Dedifferentiated amniotic fluid mesenchymal stem cell (primary cell): Measurements from ENCODE around the gene GPR85.
"Not testable (repeated sequence)": the region's sequence is repeated elsewhere in the genome, so short reads cannot be mapped to it uniquely, and the experiment has no call there.

Source experiments
- DNase-seq: peaks from one replicate; pipeline ENCODE4 v3.0.0-alpha.2; 2016; ENCODE audit errors: extremely low spot score

GPR85 gene

DNA sequence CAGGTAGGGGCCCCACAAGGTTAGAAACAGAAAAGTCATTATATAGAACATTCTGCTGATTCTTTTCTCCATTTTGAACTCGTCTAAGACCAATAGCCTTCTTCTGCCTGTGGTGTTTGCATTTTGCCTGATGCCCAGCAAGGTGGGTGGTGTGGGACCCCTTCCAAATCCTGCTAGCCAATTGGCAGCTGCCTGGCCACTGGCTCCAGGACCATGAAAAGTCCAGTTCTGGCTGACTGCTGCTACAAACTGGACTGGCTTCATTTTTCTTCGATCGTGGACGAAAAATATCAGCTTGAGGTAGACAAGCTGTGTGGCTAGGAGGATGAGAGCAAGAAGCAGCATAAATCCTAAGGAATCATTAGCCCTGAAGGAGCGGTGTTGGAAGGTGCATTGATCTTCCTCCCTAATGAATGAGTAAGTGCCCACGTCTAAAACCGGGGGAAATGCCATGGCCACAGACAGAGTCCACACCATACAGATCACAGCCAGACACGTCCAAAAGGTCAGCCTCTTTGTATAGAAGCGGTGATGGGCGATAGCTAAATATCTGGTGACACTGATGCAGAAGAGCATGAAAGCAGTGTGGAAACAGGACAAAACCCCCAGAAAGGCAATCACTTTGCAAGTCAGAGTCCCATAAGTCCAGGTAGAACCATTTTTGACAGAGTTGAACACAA is 2.7 kb downstream of the GPR85 start:
- no peak for DNase-seq

DNA sequence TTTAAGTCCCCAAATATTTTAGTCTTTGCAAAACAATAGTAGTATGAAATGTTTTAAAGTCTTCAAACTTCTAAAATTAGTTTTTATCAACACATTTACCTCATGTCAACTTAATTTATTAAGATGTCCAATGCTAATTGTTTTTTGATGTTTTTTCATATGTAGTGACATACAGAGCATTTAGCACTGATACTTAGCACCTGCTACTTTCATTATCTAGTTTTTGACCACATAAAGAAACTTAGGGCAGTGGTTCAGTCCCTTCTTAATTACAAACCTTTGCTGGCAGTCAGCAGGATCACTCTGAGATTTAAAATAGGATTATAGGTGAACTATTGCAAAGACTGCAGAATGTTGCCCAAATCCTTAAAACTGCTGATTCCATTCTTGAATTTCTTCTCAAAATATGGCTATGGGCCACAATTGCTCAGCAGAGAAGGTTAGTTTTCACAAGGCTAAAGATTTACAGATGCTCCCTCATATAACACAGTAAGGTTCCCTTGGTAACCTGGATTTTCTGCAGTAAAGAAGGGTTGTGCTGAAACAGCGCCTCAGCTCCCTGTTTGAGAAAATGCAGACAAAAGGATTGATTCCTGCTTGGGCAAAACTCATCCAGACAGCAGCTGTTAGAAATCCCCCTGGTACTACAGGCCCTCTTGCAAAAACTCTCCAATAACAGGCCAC is 3.4 kb downstream of the GPR85 start:
- no peak for DNase-seq

DNA sequence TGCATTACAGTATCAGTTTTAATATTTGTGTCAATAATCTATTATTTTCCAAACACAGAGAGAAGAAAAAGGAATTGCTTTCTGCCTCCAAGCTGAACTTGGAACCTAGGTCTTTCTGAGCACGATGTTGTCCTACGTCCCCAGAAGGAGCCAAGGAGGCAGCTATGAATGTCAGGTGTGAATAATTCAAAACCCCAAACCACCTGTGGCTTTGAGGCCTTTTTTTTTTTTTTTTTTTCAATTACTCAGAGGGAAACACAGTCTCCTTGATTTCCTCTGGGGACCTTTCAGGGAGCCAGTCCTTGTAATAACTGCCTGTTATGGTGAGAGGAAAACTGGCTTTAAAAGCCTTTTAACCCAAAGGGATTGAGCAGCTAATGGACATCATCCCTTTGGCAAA is 8.3 kb downstream of the GPR85 start:
- no peak for DNase-seq

DNA sequence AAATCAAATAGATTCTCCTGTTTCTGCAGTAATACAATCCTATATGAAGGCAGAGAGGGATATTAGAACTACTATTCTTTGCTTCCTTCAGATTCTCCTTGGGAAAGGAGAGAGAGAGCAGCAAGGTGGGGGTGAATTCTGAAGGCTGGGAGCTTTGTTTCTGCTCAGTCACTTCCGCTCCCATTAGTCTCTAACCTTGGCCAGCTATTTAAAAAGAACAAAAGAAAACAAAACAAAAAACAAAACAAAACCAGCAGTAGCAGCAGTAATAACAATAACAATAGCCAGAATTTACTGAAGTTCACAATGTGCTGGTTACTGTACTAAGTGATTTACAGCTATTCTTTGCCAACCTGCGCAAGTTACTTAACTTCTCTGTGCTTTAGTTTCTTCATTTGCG is 9.9 kb downstream of the GPR85 start:
- DNase-seq: no peak

DNA sequence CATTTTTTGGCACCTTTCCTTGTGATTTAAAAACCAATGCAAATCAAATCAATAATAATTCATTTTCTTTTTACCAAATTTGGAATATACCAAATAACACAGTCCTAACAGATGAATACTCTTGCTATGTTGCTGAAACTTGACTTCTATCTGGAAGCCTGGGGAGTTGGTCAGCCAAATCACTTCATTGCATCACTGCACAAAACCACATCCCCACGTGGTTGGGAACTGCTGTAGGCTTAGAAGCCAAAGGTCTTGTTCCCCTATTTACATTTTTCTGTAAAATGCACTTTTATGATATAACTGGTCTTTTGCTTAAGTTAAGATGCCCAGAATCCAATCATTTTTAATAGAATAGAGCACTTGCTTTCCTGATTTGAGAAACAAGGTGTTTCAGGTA is 15.2 kb downstream of the GPR85 start:
- no peak for DNase-seq

DNA sequence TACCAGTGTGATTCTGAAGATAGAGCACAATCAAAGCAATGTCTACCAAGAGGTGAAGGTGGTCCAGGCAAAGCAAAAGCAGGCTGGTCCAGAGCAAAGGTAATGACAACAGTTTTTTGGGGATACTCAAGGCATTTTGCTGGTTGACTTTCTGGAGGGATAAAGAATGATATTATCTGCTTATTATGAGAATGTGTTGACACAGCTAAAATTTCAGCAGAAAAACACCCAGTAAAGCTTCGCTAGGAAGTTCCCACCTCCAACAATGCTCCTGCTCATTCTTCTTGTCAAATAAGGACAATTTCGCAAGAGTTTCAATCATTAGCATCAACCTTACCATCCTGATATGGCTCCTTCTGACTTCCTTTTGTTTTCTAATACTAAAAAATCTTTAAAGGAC is 24.1 kb downstream of the GPR85 start:
- no peak for DNase-seq

DNA sequence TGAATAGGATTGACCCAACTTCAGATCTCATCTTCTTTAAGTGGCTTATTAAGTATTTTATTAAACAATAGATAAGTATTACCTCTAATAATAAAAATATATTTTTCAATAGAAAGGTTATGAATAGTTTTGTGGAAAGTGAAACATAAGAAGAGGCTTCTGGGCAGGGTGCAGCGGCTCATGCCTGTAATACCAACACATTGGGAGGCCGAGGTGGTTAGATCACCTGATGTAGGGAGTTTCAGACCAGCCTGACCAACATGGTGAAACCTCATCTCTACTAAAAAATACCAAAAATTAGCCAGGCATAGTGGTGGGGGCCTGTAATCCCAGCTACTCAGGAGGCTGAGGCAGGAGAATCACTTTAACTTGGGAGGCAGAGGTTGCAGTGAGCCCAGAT is 26.5 kb downstream of the GPR85 start:
- DNase-seq: no peak

DNA sequence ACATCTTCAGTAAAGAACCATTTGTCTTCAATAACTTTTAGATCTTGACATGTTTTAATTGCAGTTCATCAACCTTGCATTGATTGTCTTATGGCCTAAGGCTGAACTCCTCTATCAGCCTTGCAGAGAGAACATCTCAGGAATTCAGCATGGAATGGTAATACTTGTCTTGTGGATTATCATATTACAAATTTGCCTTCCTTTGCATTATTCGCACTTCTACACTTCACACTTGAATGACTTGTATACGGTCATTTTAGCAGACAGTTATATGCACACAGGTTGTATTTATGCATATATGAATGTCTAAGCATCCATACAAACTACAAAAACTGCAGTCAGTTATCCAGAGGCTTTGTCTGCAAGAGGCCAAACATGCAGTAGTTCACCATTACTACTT is 31.7 kb downstream of the GPR85 start:
- no peak for DNase-seq

DNA sequence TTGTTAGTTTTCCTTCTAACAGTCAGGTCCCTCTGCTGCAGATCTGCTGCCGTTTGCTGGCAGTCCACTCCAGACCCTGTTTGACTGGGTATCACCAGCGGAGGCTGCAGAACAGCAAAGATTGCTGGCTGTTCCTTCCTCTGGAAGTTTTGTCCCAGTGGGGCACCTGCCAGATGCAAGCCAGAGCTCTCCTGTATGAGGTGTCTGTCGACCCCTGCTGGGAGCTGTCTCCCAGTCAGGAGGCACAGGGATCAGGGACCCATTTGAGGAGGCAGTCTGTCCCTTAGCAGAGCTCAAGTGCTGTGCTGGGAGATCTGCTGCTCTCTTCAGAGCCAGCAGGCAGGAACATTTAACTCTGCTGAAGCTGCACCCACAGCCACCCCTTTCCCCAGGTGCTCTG is 32.4 kb downstream of the GPR85 start:
- DNase-seq: not testable (repeated sequence)

DNA sequence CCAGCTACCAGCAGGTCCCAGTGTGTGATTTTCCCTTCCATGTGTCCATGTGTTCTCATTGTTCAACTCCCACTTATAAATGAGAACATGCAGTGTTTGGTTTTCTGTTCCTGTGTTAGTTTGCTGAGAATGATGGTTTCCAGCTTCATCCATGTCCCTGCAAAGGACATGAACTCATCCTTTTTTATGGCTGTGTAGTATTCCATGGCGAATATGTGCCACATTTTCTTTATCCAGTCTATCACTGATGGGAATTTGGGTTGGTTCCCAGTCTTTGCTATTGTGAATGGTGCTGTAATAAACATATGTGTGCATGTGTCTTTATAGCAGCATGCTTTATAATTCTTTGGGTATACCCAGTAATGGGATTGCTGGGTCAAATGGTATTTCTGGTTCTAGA is 37.4 kb downstream of the GPR85 start:
- not testable (repeated sequence) for DNase-seq

DNA sequence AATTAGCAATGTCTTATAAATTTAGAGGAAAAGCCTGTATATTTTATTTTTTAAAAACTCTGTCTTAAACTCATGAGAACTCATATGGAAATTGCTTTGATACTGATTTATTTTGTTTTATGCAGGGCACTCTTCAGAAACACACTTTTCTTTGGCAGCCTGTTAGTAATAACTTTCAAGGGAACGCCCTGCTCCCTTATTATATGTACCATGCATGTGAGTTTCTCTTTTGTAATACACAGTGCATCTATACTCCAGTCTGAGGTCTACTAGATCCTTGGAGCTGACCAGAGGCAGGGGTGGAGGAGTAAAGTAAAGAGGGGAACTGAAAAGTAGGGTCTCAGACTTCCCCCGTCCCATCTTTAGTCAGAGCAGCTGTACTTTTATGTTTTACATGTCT is 40.2 kb downstream of the GPR85 start:
- no peak for DNase-seq

DNA sequence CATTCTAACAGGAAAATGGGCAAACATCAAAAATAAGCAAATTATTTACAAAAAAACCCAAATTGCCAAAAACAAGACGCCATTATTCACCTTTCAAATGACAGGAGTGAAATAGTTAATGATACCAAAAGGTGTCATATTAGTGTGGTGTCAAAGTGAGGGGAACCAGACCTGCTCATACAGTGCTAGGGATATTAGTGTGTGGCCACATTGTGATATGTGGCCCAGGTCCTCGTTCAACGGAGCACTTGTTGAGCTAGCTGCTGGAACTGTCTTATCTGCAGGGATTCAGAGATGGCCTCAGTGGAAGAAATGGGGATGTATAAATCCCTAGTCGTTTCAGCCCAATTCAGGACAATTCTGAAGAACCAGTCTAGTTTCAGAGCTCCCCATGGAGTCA is 41.2 kb downstream of the GPR85 start:
- no peak for DNase-seq

DNA sequence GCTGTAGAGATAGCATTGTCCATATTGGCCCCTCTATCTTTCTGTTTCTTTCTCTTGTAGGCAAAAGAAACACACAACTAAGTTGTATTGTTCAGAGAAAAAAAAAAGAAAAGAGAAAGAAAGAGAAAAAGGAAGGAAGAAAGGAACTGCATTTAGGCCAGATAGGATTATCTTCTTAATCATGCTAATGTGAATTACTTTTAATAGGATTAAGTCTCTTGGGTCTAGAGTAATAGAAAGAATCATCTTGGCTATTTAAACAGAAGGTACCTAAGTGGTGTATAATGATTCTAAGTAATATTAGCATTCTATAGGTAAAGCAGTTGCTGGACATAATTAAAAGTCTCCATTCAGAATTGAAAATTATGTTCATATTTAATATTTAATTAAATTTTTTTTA is 42.2 kb downstream of the GPR85 start:
- DNase-seq: no peak

DNA sequence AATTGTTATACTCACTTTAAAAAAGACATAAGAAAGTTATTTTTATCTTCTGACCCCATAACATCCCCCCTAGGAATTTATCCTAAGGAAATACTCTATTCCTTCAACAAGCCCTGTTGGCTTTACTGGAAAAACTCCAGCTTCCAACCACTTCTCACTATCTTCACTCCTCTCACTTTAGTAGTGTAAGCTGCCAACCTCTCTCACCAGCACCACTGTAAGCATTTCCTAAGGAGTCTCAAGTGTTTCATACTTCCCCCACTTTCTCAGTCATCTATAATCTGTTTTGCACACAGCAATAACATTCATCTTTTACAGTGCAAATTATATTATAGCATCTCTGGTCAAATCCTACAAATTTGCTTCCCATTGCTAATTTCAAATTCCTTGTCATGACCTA is 45.8 kb downstream of the GPR85 start:
- DNase-seq: no peak

DNA sequence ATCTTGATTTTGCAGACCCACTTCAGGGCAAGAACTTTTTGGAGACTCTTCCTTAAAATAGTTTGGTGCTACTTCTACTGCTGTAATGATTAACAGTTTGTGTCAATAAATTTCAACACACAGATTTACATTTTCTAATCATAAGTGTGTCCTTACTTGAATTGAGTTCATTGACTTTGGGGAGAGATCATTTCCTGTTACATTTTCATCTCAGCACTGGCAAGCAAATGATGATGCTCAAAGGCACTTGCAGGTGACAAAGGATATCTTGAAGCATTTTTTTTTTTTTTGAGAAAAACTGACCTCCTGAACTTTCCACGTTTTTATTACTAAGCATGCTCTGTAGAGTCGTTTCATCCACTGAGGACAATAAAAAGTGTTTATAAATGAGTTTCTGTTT is 52.7 kb downstream of the GPR85 start:
- DNase-seq: no peak
